ENCODE results near the gene FARS2.

FARS2 gene

GRCh38 chr6:5334341-5334740, 73.0 kb downstream of the FARS2 start:
- no peak overlapping the region for H3K27ac ChIP-seq
- TF ChIP-seq CTCF (conservative IDR thresholded peaks at IDR 0.05) (no peak), ZFX (IDR thresholded peaks at IDR 0.05) (no peak)

- H3K27ac ChIP-seq, result no peak overlapping the region
- TF ChIP-seq CTCF (conservative IDR thresholded peaks at IDR 0.05) (no peak), ZFX (IDR thresholded peaks at IDR 0.05) (no peak)
These were observed 73.7 kb downstream of the FARS2 start for GRCh38 chr6:5335020-5335419.

GRCh38 chr6:5337573-5337972, 76.3 kb downstream of the FARS2 start:
- TF ChIP-seq ZFX (IDR thresholded peaks at IDR 0.05) (no peak), CTCF (conservative IDR thresholded peaks at IDR 0.05) (no peak)
- H3K27ac ChIP-seq, result no peak overlapping the region

GRCh38 chr6:5338177-5338960, 77.1 kb downstream of the FARS2 start:
- no peak overlapping the region for H3K27ac ChIP-seq

GRCh38 chr6:5339786-5340185, 78.5 kb downstream of the FARS2 start:
- no peak overlapping the region for H3K27ac ChIP-seq
- TF ChIP-seq CTCF (conservative IDR thresholded peaks at IDR 0.05) (no peak), ZFX (IDR thresholded peaks at IDR 0.05) (no peak)

More at GRCh38 chr6:5338177-5338960, 77.1 kb downstream of the FARS2 start:
- TF ChIP-seq ZFX (IDR thresholded peaks at IDR 0.05), result no peak
- no peak for TF ChIP-seq CTCF (conservative IDR thresholded peaks at IDR 0.05)

GRCh38 chr6:5341845-5342244, 80.5 kb downstream of the FARS2 start:
- TF ChIP-seq ZFX (IDR thresholded peaks at IDR 0.05), result no peak
- TF ChIP-seq CTCF (conservative IDR thresholded peaks at IDR 0.05), result no peak
- no peak overlapping the region for H3K27ac ChIP-seq

GRCh38 chr6:5343998-5344397, 82.7 kb downstream of the FARS2 start:
- TF ChIP-seq ZFX (IDR thresholded peaks at IDR 0.05) (no peak), CTCF (conservative IDR thresholded peaks at IDR 0.05) (no peak)

More at GRCh38 chr6:5343998-5344397, 82.7 kb downstream of the FARS2 start:
- no peak overlapping the region for H3K27ac ChIP-seq
